OCI-LY3 (cell line): ENCODE measurements around the gene KCNQ1.

Source experiments
- H2AFZ ChIP-seq: fragments of 200-600, 300-600 bp; shearing (Covaris generic); 2 replicates; pipeline ENCODE4 v1.6.0; 2014; ENCODE audit warnings: antibody characterized with exemption, low read depth, low read length
- H3K27ac ChIP-seq: fragments of 200-600, 300-600 bp; sonication (generic); 2 replicates; pipeline ENCODE4 v1.5.1; 2014; ENCODE audit warnings: mild to moderate bottlenecking, low read length, moderate library complexity, mixed read lengths
- H3K27me3 ChIP-seq: fragments of 200-600, 300-600 bp; sonication (generic); 2 replicates; pipeline ENCODE4 v1.6.1; 2014; ENCODE audit warnings: low read depth, low read length, mixed read lengths
- H3K36me3 ChIP-seq: fragments of 200-600, 300-600 bp; sonication (generic); replicated peaks from 2 replicates; pipeline ENCODE3; 2014; ENCODE audit warnings: low read depth, low read length, mixed read lengths
- H3K4me1 ChIP-seq: fragments of 300-600, 200-600 bp; sonication (generic); 2 replicates; pipeline ENCODE4 v1.6.1; 2014; ENCODE audit warnings: low read length, mixed read lengths
- H3K4me2 ChIP-seq: fragments of 200-600, 300-600 bp; sonication (generic); 2 replicates; pipeline ENCODE4 v1.6.1; 2014; ENCODE audit warnings: low read length, mixed read lengths
- H3K4me3 ChIP-seq: fragments of 300-600, 200-600 bp; sonication (generic); 2 replicates; pipeline ENCODE4 v1.5.1; 2014; ENCODE audit warnings: antibody characterized with exemption, mild to moderate bottlenecking, low read length, moderate library complexity
- H3K79me2 ChIP-seq: fragments of 300-600, 200-600 bp; shearing (Covaris generic); 2 replicates; pipeline ENCODE4 v1.6.1; 2014; ENCODE audit warnings: mild to moderate bottlenecking, low read length, mixed read lengths
- H3K9ac ChIP-seq: fragments of 300-600, 200-600 bp; shearing (Covaris generic); 2 replicates; pipeline ENCODE4 v1.6.0; 2014; ENCODE audit warnings: mild to moderate bottlenecking, low read length, moderate library complexity
- H3K9me3 ChIP-seq: fragments of 200-600, 300-600 bp; shearing (Covaris generic); 2 replicates; pipeline ENCODE4 v1.6.1; 2014; ENCODE audit warnings: low read length, mixed read lengths; ENCODE audit not compliant: insufficient read depth
- H4K20me1 ChIP-seq: fragments of 200-600, 300-600 bp; sonication (generic); 2 replicates; pipeline ENCODE4 v1.6.1; 2016; ENCODE audit warnings: low read length, mixed read lengths; ENCODE audit not compliant: insufficient read depth
- EZH2phosphoT487 ChIP-seq: fragments of 200-600 bp; shearing (Covaris generic); IDR thresholded peaks from 2 replicates; pipeline ENCODE4 v1.6.1; 2018; ENCODE audit warnings: antibody characterized with exemption, mixed run types, low read depth
- TF ChIP-seq, protein P1 (sequence below): fragments of 200-600, 300-600 bp; sonication (generic); IDR thresholded peaks from 2 replicates; pipeline ENCODE4 v1.5.1; 2014; ENCODE audit warnings: antibody characterized with exemption, low read length, low read depth

The KCNQ1 gene

GRCh38 chr11:2830886-2831285, 386.1 kb downstream of the KCNQ1 start:
- no peak overlapping the region for H3K4me2 ChIP-seq
- H3K36me3 ChIP-seq: no peaks in the 10 kb centered on the region
- no peak overlapping the region for H3K4me3 ChIP-seq
- H2AFZ ChIP-seq: no peak overlapping the region
- H3K9me3 ChIP-seq: no peaks in the 10 kb centered on the region
- H3K27ac ChIP-seq: no peak overlapping the region
- no peak for TF ChIP-seq EZH2phosphoT487
- TF ChIP-seq, protein P1, sequence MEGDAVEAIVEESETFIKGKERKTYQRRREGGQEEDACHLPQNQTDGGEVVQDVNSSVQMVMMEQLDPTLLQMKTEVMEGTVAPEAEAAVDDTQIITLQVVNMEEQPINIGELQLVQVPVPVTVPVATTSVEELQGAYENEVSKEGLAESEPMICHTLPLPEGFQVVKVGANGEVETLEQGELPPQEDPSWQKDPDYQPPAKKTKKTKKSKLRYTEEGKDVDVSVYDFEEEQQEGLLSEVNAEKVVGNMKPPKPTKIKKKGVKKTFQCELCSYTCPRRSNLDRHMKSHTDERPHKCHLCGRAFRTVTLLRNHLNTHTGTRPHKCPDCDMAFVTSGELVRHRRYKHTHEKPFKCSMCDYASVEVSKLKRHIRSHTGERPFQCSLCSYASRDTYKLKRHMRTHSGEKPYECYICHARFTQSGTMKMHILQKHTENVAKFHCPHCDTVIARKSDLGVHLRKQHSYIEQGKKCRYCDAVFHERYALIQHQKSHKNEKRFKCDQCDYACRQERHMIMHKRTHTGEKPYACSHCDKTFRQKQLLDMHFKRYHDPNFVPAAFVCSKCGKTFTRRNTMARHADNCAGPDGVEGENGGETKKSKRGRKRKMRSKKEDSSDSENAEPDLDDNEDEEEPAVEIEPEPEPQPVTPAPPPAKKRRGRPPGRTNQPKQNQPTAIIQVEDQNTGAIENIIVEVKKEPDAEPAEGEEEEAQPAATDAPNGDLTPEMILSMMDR: no peak
- no peaks in the 10 kb centered on the region for H3K4me1 ChIP-seq
- H3K27me3 ChIP-seq: peaks cover 8% of the 10 kb centered on the region; the same call in 1 of the 2 replicates
- no peaks in the 10 kb centered on the region for H3K79me2 ChIP-seq
- H4K20me1 ChIP-seq: no peaks in the 10 kb centered on the region
- H3K9ac ChIP-seq: no peak overlapping the region

DNA sequence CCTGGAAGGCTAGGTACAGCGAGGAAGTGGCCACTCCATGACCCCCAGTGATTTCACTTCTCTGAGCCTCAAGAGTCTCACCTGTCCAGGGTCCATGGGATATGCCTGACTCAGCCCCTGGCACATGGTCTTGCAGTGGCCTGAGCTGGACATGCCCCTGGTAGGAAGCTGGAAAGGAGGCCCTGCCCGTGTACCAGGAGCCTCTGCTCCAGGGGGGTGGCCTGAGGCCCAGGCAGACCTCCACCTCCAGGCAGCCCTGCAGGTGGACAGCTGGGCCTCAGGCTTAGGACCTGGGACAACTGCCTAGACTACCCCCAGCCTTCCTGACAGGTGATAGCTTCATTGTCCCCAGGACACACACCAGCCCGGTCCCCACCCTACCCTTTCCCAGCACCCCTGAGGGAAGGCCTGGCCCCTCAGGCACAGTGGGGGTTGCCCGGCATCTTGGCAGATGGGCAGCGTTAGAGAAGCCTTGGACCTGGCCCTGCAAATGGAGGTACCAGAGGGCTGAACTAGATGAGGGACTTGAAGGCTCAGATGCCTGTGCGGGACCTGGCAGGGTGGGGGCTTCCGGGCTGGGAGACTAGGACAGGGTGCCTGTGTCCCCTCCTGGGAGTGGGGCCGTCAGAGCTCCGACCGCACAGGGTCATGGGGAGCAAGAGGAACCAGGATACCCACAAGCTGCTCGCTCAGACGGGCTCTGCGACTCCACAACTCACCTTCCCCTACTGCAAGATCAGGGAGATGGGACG, 387.1 kb downstream of the KCNQ1 start:
- Histone ChIP-seq H3K79me2 (no peaks in the 10 kb centered on the region), H4K20me1 (no peaks in the 10 kb centered on the region), H3K9ac (no peak overlapping the region), H3K4me1 (no peaks in the 10 kb centered on the region), H3K9me3 (no peaks in the 10 kb centered on the region), H3K4me3 (no peak overlapping the region), H3K36me3 (no peaks in the 10 kb centered on the region), H2AFZ (no peak overlapping the region), H3K4me2 (no peak overlapping the region), H3K27ac (no peak overlapping the region), H3K27me3 (peaks cover 8% of the 10 kb centered on the region; the same call in 1 of the 2 replicates)
- TF ChIP-seq EZH2phosphoT487: no peak
- TF ChIP-seq, protein P1: no peak

DNA sequence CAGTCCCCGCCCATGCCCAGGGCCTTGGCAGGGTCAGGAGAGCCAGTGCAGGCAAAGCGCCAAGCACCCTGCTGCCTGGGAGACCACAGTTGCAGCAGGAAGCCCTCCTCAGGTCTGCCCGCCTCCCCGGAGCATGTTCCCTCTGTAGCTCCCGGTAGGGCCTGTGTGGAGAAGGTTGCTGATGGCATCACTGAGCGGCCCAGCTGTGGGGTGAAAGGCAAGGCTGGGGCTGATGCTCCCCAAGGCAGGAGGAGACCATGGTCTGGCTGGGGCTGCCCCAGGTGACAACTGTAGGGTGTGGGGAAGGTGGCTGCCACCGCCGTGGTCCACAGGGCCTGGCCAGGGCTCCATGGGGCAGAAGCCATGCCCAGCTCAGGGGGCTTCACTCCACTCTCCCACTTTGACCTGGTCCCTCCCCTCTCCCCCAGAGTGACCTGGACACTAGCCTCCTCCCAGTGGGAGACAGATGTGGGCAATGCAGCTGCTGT, 387.8 kb downstream of the KCNQ1 start:
- Histone ChIP-seq H3K4me3 (no peak overlapping the region), H3K9ac (no peak overlapping the region), H3K4me1 (no peaks in the 10 kb centered on the region), H3K4me2 (no peak overlapping the region), H3K27me3 (peaks cover 8% of the 10 kb centered on the region; the same call in 1 of the 2 replicates), H3K27ac (no peak overlapping the region), H4K20me1 (no peaks in the 10 kb centered on the region), H2AFZ (no peak overlapping the region), H3K36me3 (no peaks in the 10 kb centered on the region), H3K79me2 (no peaks in the 10 kb centered on the region), H3K9me3 (no peaks in the 10 kb centered on the region)
- TF ChIP-seq EZH2phosphoT487: no peak
- TF ChIP-seq, protein P1: no peak

DNA sequence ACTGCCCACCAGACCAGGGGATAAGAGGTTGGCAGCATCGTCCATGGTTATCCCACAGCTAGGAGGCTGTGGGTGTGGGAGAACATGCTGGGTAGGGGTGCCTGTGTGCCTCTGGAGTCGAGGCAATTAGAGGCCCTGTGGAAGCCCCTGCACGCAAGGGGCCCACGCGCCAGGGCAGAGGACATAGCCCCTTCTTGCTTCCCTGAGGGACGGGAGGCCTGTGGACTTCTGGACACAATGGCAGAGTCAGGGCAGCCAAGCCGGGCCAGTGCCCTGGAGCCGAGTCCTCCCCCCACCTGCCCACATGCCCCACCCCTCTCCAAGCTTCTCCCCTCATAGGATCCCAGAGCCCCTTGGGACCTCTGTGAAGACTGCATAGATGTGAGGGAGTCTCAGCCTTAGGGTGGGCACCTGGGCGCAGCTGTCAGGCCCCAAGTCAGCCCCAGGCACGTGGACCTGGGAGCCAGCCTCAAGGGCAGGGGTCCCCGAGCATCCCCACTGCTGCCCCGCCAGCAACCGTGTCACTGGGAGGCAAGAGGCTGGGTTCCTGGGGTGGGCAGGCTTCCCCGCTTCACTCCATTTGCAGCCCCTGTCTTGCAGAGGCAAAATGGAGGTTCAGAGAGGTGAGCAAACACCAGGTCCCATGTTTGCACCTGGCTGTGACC, 388.4 kb downstream of the KCNQ1 start:
- Histone ChIP-seq H3K79me2 (no peaks in the 10 kb centered on the region), H4K20me1 (no peaks in the 10 kb centered on the region), H3K36me3 (no peaks in the 10 kb centered on the region), H3K9me3 (no peaks in the 10 kb centered on the region), H2AFZ (no peak overlapping the region), H3K4me2 (no peak overlapping the region), H3K27ac (no peak overlapping the region), H3K4me1 (no peaks in the 10 kb centered on the region), H3K4me3 (no peak overlapping the region), H3K27me3 (peaks cover 8% of the 10 kb centered on the region; the same call in 1 of the 2 replicates), H3K9ac (no peak overlapping the region)
- TF ChIP-seq, protein P1: no peak
- TF ChIP-seq EZH2phosphoT487: no peak
